IMR-90 (cell line): ENCODE results near the gene CNTN5. TPM values are rescaled to one million over a fixed set of nuclear protein-coding genes. Genes with fewer than 3 reads are reported as not detected.

Experiments
- ATAC-seq: fragments of 200-7000 bp; cut with Tn5 transposase; 2 replicates; pipeline ENCODE4 v1.9.1; 2020; ENCODE audit warnings: low read depth, mild to moderate bottlenecking, moderate library complexity
- BruUV-seq: library from RNA; stranded (reverse); fragments of 400-500 nt; replicated peaks from 2 replicates; lab custom pipeline; 2021; lab: Mats Ljungman, UMichigan
- CTCF ChIA-PET: fragments of 300-600 bp; formaldehyde crosslinking; extraction: SDS; loops from one replicate; lab custom pipeline; 2021; ENCODE audit warnings: antibody characterized with exemption; lab: Yijun Ruan, JAX
- POLR2A ChIA-PET: fragments of 300-600 bp; sonication (Branson Sonifier 250); formaldehyde crosslinking; loops from one replicate; lab custom pipeline; 2022; ENCODE audit warnings: antibody characterized with exemption; ENCODE audit not compliant: unreplicated experiment; lab: Charles Lee
- DNase-seq: peaks from one replicate; pipeline ENCODE4 v3.0.0; 2013
- H2AFZ ChIP-seq: replicated peaks from 2 replicates; pipeline ENCODE3; 2013; ENCODE audit warnings: low read length, mild to moderate bottlenecking; ENCODE audit not compliant: poor library complexity
- H2AK5ac ChIP-seq: 2 replicates; pipeline ENCODE4 v1.6.1; 2013; ENCODE audit warnings: low read depth, low read length, inconsistent platforms
- H2AK9ac ChIP-seq: replicated peaks from 2 replicates; pipeline ENCODE3; 2013; ENCODE audit warnings: mild to moderate bottlenecking, low read depth, low read length, moderate library complexity; ENCODE audit not compliant: poor library complexity
- H2BK120ac ChIP-seq: 2 replicates; pipeline ENCODE4 v1.6.1; 2013; ENCODE audit warnings: low read depth, low read length, inconsistent platforms
- H2BK15ac ChIP-seq: 3 replicates; pipeline ENCODE4 v1.6.1; 2013; ENCODE audit warnings: low read depth, low read length, inconsistent platforms
- H2BK20ac ChIP-seq: 2 replicates; pipeline ENCODE4 v1.6.1; 2013; ENCODE audit warnings: low read depth, mild to moderate bottlenecking, inconsistent platforms, low read length, moderate library complexity
- H2BK5ac ChIP-seq: 2 replicates; pipeline ENCODE4 v1.6.1; 2013; ENCODE audit warnings: mild to moderate bottlenecking, low read depth, low read length, inconsistent platforms; ENCODE audit not compliant: poor library complexity, severe bottlenecking
- H3K14ac ChIP-seq: replicated peaks from 2 replicates; pipeline ENCODE4 v1.6.1; 2013; ENCODE audit warnings: low read depth, low read length, inconsistent platforms
- H3K18ac ChIP-seq: 2 replicates; pipeline ENCODE4 v1.6.1; 2013; ENCODE audit warnings: low read depth, low read length, control low read depth
- H3K23ac ChIP-seq: 2 replicates; pipeline ENCODE4 v1.6.1; 2013; ENCODE audit warnings: low read depth, low read length, inconsistent platforms
- H3K27ac ChIP-seq: 2 replicates; pipeline ENCODE4 v1.5.1; 2013; ENCODE audit warnings: mild to moderate bottlenecking, control low read depth, low read length; ENCODE audit not compliant: insufficient read depth
- H3K27me3 ChIP-seq: 2 replicates; pipeline ENCODE4 v1.6.1; 2013; ENCODE audit warnings: low read length; ENCODE audit not compliant: control insufficient read depth, insufficient read depth
- H3K36me3 ChIP-seq: 2 replicates; pipeline ENCODE4 v1.6.1; 2013; ENCODE audit warnings: low read length, mixed read lengths; ENCODE audit not compliant: control insufficient read depth, insufficient read depth
- H3K4ac ChIP-seq: 2 replicates; pipeline ENCODE4 v1.6.1; 2013; ENCODE audit warnings: low read depth, low read length, inconsistent platforms
- H3K4me1 ChIP-seq: 2 replicates; pipeline ENCODE4 v1.6.1; 2013; ENCODE audit warnings: low read length, mixed read lengths; ENCODE audit not compliant: control insufficient read depth, insufficient read depth
- H3K4me2 ChIP-seq: 2 replicates; pipeline ENCODE4 v1.6.1; 2013; ENCODE audit warnings: low read depth, mild to moderate bottlenecking, control low read depth, low read length, moderate library complexity
- H3K4me3 ChIP-seq: 2 replicates; pipeline ENCODE4 v1.5.1; 2013; ENCODE audit warnings: low read depth, mild to moderate bottlenecking, control low read depth, low read length, moderate library complexity; ENCODE audit not compliant: insufficient read depth
- H3K56ac ChIP-seq: 2 replicates; pipeline ENCODE4 v1.6.1; 2013; ENCODE audit warnings: low read length, inconsistent platforms; ENCODE audit not compliant: insufficient read depth; ENCODE audit errors: extremely low read depth
- H3K79me1 ChIP-seq, 2 experiments: 2 replicates each; pipeline ENCODE4 v1.6.1; 2013; ENCODE audit warnings: low read length in 2 of 2, inconsistent platforms in 1 of 2, low read depth in 1 of 2
- H3K9ac ChIP-seq: 2 replicates; pipeline ENCODE4 v1.6.1; 2013; ENCODE audit warnings: low read depth, low read length, control low read depth
- H3K9me1 ChIP-seq: 2 replicates; pipeline ENCODE4 v1.6.1; 2013; ENCODE audit warnings: low read length, inconsistent platforms; ENCODE audit not compliant: insufficient read depth
- H3K9me3 ChIP-seq: 2 replicates; pipeline ENCODE4 v1.6.1; 2013; ENCODE audit warnings: low read length; ENCODE audit not compliant: control insufficient read depth, insufficient read depth
- H4K20me1 ChIP-seq: 2 replicates; pipeline ENCODE4 v1.6.1; 2013; ENCODE audit warnings: low read length, inconsistent platforms; ENCODE audit not compliant: insufficient read depth
- H4K5ac ChIP-seq: 2 replicates; pipeline ENCODE4 v1.6.1; 2013; ENCODE audit warnings: mild to moderate bottlenecking, low read depth, low read length, control low read depth
- H4K8ac ChIP-seq, 2 experiments: 2 replicates each; pipeline ENCODE4 v1.6.1; 2013; ENCODE audit warnings: low read depth in 2 of 2, low read length in 2 of 2, control low read depth in 1 of 2, inconsistent platforms in 1 of 2
- H4K91ac ChIP-seq: 2 replicates; pipeline ENCODE4 v1.6.1; 2013; ENCODE audit warnings: low read depth, low read length, inconsistent platforms; ENCODE audit not compliant: insufficient read depth
- BHLHE40 ChIP-seq: fragments of 150-350 bp; IDR thresholded peaks from 2 replicates; pipeline ENCODE4 v1.6.1; 2016; ENCODE audit warnings: mild to moderate bottlenecking, low read depth, low read length
- CHD1 ChIP-seq: IDR thresholded peaks from 2 replicates; pipeline ENCODE4 v1.6.1; 2012; ENCODE audit warnings: low read depth, low read length, improper control_type of control experiment
- CTCF ChIP-seq: conservative IDR thresholded peaks from 2 replicates; pipeline ENCODE4 v1.5.1; 2012; ENCODE audit warnings: mild to moderate bottlenecking, low read depth, low read length, improper control_type of control experiment
- ELK1 ChIP-seq: fragments of 150-350 bp; IDR thresholded peaks from 2 replicates; pipeline ENCODE4 v1.6.1; 2016; ENCODE audit warnings: low read depth, mild to moderate bottlenecking, low read length, moderate library complexity, borderline replicate concordance
- FOS ChIP-seq: fragments of 150-350 bp; IDR thresholded peaks from 2 replicates; pipeline ENCODE4 v1.6.1; 2016; ENCODE audit warnings: low read depth, low read length
- MAFK ChIP-seq: IDR thresholded peaks from 2 replicates; pipeline ENCODE4 v1.6.1; 2012; ENCODE audit warnings: low read depth, low read length, improper control_type of control experiment
- MAZ ChIP-seq: IDR thresholded peaks from 2 replicates; pipeline ENCODE4 v1.6.1; 2012; ENCODE audit warnings: low read depth, mild to moderate bottlenecking, low read length, improper control_type of control experiment, moderate library complexity, borderline replicate concordance
- MXI1 ChIP-seq: IDR thresholded peaks from 2 replicates; pipeline ENCODE4 v1.6.1; 2012; ENCODE audit warnings: low read depth, mild to moderate bottlenecking, low read length, moderate library complexity, borderline replicate concordance
- NFE2L2 ChIP-seq: fragments of 150-350 bp; IDR thresholded peaks from 2 replicates; pipeline ENCODE4 v1.6.1; 2016; ENCODE audit warnings: low read depth, mild to moderate bottlenecking, low read length
- POLR2A ChIP-seq: IDR thresholded peaks from 2 replicates; pipeline ENCODE4 v1.6.1; 2012; ENCODE audit warnings: mild to moderate bottlenecking, low read depth, low read length
- RAD21 ChIP-seq: IDR thresholded peaks from 2 replicates; pipeline ENCODE4 v1.6.1; 2012; ENCODE audit warnings: low read length, improper control_type of control experiment
- SMC3 ChIP-seq: fragments of 150-350 bp; IDR thresholded peaks from 2 replicates; pipeline ENCODE4 v1.6.1; 2016; ENCODE audit warnings: low read depth, mild to moderate bottlenecking, antibody characterized with exemption, low read length, moderate library complexity
- USF2 ChIP-seq: fragments of 150-350 bp; IDR thresholded peaks from 2 replicates; pipeline ENCODE4 v1.6.1; 2017; ENCODE audit warnings: mild to moderate bottlenecking, antibody characterized with exemption, low read length, low read depth
- WGBS, 2 experiments: methylation state at CpG; one replicate each; pipeline versions ENCODE4 v1.1.5 to v1.1.7; 2013; ENCODE audit warnings: missing lambda C conversion rate in 2 of 2; ENCODE audit not compliant: insufficient read length in 1 of 2; ENCODE audit errors: extremely low coverage in 2 of 2; 5-methylcytosine and 5-hydroxymethylcytosine counted together
- dilution Hi-C: fragments of 300-500 bp; cut with HindIII; formaldehyde crosslinking; loops from one replicate; pipeline ENCODE4 v1.14.3; 2018; ENCODE audit warnings: low sequenced_read_pairs; ENCODE audit not compliant: unreplicated experiment
- in situ Hi-C: fragments of 300-500 bp; cut with MboI; formaldehyde crosslinking; loops from 3 replicates; pipeline ENCODE4 v1.14.3; 2019; ENCODE audit warnings: low sequenced_read_pairs, inconsistent platforms, mixed read lengths
- intact Hi-C: fragments of 100-400 bp; cut with micrococcal nuclease; formaldehyde crosslinking; loops from 2 replicates; pipeline ENCODE4 v1.10.0; 2022
- polyA plus RNA-seq, 3 experiments: library from polyadenylated mRNA; depleted of rRNA; stranded (reverse); fragments of >200 nt; gene quantifications; 2 replicates each; pipeline ENCODE4 v1.2.3, GENCODE V29; 2012; ENCODE audit warnings: low replicate concordance in 1 of 3
- total RNA-seq: library from RNA; depleted of rRNA; stranded (reverse); fragments of >200 nt; gene quantifications from 2 replicates; pipeline ENCODE4 v1.2.3, GENCODE V29; 2012

Gene CNTN5
- total and polyA plus RNA-seq, 2 of the 4 experiments (the other 2 are of a cell fraction), result not detected

GRCh38 chr11:99098258-99098657 is 77.5 kb downstream of the CNTN5 start:
- H3K4ac ChIP-seq, result no peak overlapping the region
- H3K9me1 ChIP-seq, result no peaks in the 10 kb centered on the region
- CTCF ChIA-PET, result no interaction called here
- WGBS, 2 experiments, result no CpG with 5 or more reads among the region's 6 CpGs
- no peaks in the 10 kb centered on the region for H3K27me3 ChIP-seq
- H3K18ac ChIP-seq, result no peak overlapping the region
- no peak overlapping the region for H2BK20ac ChIP-seq
- no peak overlapping the region for H3K23ac ChIP-seq
- no peak overlapping the region for H4K8ac ChIP-seq
- DNase-seq (no peak), ATAC-seq (no peak)
- no peak overlapping the region for H2AK5ac ChIP-seq
- H4K20me1 ChIP-seq, result no peaks in the 10 kb centered on the region
- H3K9me3 ChIP-seq, result peaks cover 4% of the 10 kb centered on the region; the same call in 1 of the 2 replicates
- no peak overlapping the region for H2AK9ac ChIP-seq
- no peak overlapping the region for H3K4me3 ChIP-seq
- H2AFZ ChIP-seq, result no peak overlapping the region
- BruUV-seq, result no TSS peak
- no peaks in the 10 kb centered on the region for H3K4me1 ChIP-seq
- dilution Hi-C loops (no loop called here), intact Hi-C loops (no loop called here), in situ Hi-C loops (no loop called here)
- H2BK15ac ChIP-seq, result no peak overlapping the region
- TF ChIP-seq USF2 (no peak), FOS (no peak), MXI1 (no peak), CHD1 (no peak), NFE2L2 (no peak), MAFK (no peak), BHLHE40 (no peak), SMC3 (no peak), RAD21 (no peak), CTCF (no peak), POLR2A (no peak), ELK1 (no peak), MAZ (no peak)
- no peak overlapping the region for H2BK5ac ChIP-seq
- POLR2A ChIA-PET, result no interaction called here
- no peak overlapping the region for H3K56ac ChIP-seq
- no peaks in the 10 kb centered on the region for H3K79me1 ChIP-seq
- no peaks in the 10 kb centered on the region for H3K36me3 ChIP-seq
- no peak overlapping the region for H2BK120ac ChIP-seq
- H3K27ac ChIP-seq, result no peak overlapping the region
- no peak overlapping the region for H3K14ac ChIP-seq
- H3K4me2 ChIP-seq, result no peak overlapping the region
- H3K9ac ChIP-seq, result no peak overlapping the region
- no peak overlapping the region for H4K5ac ChIP-seq
- H4K91ac ChIP-seq, result no peak overlapping the region
